ENCODE results near the gene CCNI.
"Not testable (repeated sequence)": the region's sequence is repeated elsewhere in the genome, so short reads cannot be mapped to it uniquely, and the experiment has no call there.

The CCNI gene

DNA sequence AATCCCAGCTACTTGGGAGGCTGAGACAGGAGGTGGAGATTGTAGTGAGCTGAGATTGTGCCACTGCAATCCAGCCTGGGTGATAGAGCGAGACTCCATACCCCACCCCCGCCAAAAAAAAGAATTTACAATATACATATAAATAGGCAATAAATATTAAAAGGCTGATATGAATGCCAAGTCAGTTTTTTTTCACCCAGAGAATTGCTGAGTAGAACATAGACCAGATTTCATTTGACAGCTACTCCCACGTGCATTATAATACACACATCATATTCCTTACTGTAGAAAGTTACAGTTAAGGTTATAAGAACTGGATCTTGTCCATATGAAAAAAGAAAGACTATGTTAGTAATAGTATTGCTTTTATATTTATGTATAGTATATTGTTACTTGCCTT, 18.7 kb upstream of the CCNI start:
- Mint-ChIP-seq H3K27me3 (no peaks in the 10 kb centered on the region), H3K4me3 (no peak overlapping the region), H3K27ac (no peak overlapping the region), H3K4me1 (ENCODE audit: low read depth) (peaks cover 8% of the 10 kb centered on the region), H3K9me3 (ENCODE audit: low read depth) (no peaks in the 10 kb centered on the region), H3K36me3 (no peaks in the 10 kb centered on the region)

DNA sequence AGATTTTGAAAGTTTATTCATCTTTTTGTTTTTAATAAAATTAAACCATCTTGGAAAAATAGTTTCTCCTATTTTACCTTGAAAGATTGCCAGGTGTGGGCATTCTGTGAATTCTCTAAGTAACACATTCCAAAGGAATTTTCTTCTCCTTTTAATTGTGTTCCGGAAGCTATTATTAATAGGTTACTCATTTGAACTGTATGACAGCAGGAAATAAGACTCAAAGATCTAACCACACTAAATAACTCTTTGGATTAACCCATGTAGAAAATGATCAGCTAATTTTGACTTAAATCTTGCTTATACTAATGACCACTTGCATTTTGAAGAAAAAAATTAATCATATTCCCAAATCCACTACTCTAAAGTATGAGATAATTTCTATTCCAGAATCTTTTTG, 17.6 kb upstream of the CCNI start:
- Mint-ChIP-seq H3K4me3 (no peak overlapping the region), H3K9me3 (ENCODE audit: low read depth) (no peaks in the 10 kb centered on the region), H3K27ac (no peak overlapping the region), H3K27me3 (no peaks in the 10 kb centered on the region), H3K36me3 (no peaks in the 10 kb centered on the region), H3K4me1 (ENCODE audit: low read depth) (peaks cover 8% of the 10 kb centered on the region)

DNA sequence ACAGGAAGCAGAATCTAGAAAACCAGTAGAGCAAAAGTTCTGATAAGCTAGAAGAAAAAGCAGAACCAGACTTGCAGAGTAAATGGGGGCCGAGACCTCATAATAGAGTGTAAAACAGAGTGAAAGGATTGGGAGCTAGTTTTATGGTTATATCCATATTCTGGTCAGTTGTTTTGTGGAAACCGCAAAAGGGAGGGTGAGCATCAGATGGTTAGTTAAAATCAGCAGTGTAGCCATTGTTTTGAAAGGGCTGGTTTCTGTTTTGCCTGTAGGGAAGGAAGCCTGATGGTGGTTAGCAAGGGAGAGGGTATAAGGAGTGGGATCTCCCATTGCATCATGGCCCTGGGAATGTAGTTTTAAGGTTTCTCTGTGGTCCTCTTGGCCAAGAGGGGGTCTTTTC, 17.2 kb upstream of the CCNI start:
- H3K9me3 Mint-ChIP-seq (ENCODE audit: low read depth) = no peaks in the 10 kb centered on the region
- no peak overlapping the region for H3K27ac Mint-ChIP-seq
- no peak overlapping the region for H3K4me3 Mint-ChIP-seq
- H3K27me3 Mint-ChIP-seq = no peaks in the 10 kb centered on the region
- no peaks in the 10 kb centered on the region for H3K36me3 Mint-ChIP-seq
- peaks cover 8% of the 10 kb centered on the region for H3K4me1 Mint-ChIP-seq (ENCODE audit: low read depth)

DNA sequence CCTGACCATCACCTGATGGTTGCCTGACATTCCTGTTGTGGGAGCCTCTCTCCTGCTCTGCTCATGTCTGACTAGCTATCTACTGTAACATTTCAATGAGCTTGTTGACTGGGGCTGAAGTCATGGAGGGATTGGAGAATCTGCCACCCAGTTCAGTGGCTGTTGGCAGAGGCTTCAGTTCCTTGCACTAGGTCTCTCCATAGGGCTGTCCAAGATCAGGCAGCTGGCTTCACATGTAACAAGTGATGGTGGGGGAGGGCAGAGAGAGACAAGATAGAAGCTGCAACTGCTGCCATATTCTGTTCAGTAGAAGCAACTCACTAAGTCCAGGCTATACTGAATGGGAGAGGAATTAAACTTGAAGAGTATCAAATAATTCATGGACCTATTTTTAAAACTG, 14.1 kb upstream of the CCNI start:
- peaks cover 3% of the 10 kb centered on the region for H3K4me1 Mint-ChIP-seq (ENCODE audit: low read depth)
- H3K27me3 Mint-ChIP-seq = no peaks in the 10 kb centered on the region
- H3K36me3 Mint-ChIP-seq = no peaks in the 10 kb centered on the region
- no peak overlapping the region for H3K27ac Mint-ChIP-seq
- H3K9me3 Mint-ChIP-seq (ENCODE audit: low read depth) = no peaks in the 10 kb centered on the region
- H3K4me3 Mint-ChIP-seq = no peak overlapping the region

DNA sequence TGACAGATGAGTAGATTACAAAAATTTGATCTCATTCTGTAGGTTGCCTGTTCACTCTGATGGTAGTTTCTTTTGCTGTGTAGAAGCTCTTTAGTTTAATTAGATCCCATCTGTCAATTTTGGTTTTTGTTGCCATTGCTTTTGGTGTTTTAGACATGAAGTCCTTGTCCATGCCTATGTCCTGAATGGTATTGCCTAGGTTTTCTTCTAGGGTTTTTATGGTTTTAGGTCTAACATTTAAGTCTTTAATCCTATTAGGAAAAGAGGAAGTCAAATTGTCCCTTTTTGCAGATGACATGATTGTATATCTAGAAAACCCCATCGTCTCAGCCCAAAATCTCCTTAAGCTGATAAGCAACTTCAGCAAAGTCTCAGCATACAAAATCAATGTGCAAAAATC, 11.2 kb upstream of the CCNI start:
- not testable (repeated sequence) for H3K27ac Mint-ChIP-seq; H3K4me3 Mint-ChIP-seq; H3K4me1 Mint-ChIP-seq (ENCODE audit: low read depth); H3K27me3 Mint-ChIP-seq; H3K9me3 Mint-ChIP-seq (ENCODE audit: low read depth); H3K36me3 Mint-ChIP-seq

DNA sequence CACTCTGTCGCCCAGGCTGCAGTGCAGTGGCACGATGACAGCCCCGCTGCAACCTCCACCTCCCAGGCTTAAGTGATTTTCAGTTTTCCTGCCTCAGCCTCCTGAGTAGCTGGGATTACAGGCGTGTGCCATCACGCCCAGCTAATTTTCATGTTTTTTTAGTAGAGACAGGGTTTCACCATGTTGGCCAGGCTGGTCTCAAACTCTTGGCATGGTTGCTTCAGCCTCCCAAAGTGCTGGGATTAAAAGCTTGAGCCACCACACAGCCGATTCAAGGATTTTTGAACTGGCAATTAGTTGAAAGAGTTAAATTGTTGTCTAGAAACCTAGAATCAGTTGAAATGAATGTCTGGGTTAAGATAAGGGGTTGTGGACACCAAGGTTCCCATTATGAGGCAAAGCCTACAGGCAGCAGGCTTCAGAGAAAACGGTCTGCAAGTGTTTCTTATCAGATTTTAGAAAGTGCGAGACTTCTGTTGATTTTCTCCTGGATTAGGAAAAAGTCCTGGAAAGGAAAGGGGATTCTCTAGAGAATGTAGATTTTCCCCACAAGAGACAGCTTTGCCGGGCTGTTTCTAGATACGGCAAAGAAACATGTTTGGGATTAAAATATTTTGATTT, 8.3 kb upstream of the CCNI start:
- Mint-ChIP-seq H3K4me1 (ENCODE audit: low read depth) (peaks cover 22% of the 10 kb centered on the region), H3K27ac (no peak overlapping the region), H3K36me3 (peaks cover 6% of the 10 kb centered on the region), H3K9me3 (ENCODE audit: low read depth) (no peaks in the 10 kb centered on the region), H3K4me3 (no peak overlapping the region), H3K27me3 (no peaks in the 10 kb centered on the region)

DNA sequence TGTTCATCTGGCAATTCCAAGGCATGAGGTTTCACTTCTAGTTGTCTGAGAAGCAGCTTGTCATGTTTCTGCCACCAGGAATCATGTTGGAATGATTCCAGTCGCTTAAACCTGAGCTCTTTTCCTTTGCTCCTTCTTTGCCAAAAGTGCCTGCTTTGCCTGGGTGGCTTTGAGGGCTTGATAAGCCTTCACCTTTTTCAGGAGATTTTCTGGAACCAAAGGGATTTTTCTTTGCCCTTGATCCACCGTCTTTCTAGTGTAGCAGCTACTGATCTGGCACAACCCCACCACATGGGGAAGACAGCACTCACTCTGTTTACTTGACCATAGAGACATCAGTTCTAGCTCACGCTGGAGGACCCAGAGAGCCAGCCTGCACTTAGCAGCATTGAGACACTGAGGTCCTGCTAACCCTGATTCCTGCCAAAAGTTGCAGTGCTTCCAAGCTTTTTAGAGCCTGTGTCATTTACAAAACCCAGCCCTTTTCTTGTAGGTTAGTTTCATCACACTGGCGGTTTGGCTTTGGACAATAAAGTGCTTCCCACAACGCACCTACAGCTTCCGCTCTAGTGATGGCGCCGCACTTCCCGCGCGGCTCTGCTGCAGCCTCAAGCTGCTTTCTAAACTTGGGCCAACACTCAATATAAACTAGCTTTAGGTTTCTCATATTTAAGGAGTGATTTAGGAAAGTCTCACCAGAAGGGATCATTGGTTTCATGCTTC, 7.3 kb upstream of the CCNI start:
- no peak overlapping the region for H3K4me3 Mint-ChIP-seq
- H3K27me3 Mint-ChIP-seq = no peaks in the 10 kb centered on the region
- peaks cover 7% of the 10 kb centered on the region for H3K36me3 Mint-ChIP-seq
- H3K4me1 Mint-ChIP-seq (ENCODE audit: low read depth) = peaks cover 29% of the 10 kb centered on the region
- H3K9me3 Mint-ChIP-seq (ENCODE audit: low read depth) = no peaks in the 10 kb centered on the region
- H3K27ac Mint-ChIP-seq = peak overlapping the region; percentile 34

DNA sequence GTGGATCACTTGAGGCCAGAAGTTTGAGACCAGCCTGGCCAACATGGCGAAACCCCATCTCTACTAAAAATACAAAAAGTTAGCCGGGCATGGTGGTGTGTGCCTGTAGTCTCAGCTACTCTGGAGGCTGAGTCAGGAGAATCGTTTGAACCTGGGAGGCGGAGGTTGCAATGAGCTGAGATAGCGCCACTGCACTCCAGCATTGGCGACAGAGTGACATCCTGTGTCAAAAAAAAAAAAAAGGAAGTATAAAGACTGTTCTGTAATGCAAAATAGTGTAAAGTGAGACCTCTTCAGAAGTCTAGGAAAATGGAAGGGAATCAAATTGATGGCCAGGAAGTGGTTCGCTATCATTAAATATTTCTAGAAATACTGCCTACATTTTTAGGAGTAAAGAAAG, 5.0 kb upstream of the CCNI start:
- not testable (repeated sequence) for H3K9me3 Mint-ChIP-seq (ENCODE audit: low read depth); H3K36me3 Mint-ChIP-seq; H3K4me3 Mint-ChIP-seq; H3K27me3 Mint-ChIP-seq
- H3K4me1 Mint-ChIP-seq (ENCODE audit: low read depth) = peaks cover 43% of the 10 kb centered on the region
- peak overlapping the region; percentile 2 for H3K27ac Mint-ChIP-seq

DNA sequence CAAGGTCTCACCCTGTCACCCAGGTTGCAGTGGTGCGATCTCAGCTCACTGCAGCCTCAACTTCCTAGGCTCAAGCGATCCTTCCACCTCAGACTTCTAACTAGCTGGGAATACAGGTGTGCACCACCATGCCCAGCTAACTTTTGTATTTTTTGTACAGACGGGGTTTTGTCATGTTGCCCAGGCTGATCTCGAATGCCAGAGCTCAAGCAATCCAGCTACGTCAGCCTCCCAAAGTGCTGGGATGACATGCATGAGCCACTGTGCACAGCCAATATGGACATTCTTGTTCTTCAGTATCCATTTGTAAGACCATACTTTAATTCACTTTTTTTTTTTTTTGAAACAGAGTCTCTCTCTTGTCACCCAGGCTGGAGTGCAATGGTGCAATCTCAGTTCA, 3.5 kb upstream of the CCNI start:
- Mint-ChIP-seq H3K36me3 (peaks cover 8% of the 10 kb centered on the region), H3K9me3 (ENCODE audit: low read depth) (no peaks in the 10 kb centered on the region), H3K4me3 (no peak overlapping the region), H3K4me1 (ENCODE audit: low read depth) (peaks cover 43% of the 10 kb centered on the region), H3K27me3 (no peaks in the 10 kb centered on the region), H3K27ac (no peak overlapping the region)

DNA sequence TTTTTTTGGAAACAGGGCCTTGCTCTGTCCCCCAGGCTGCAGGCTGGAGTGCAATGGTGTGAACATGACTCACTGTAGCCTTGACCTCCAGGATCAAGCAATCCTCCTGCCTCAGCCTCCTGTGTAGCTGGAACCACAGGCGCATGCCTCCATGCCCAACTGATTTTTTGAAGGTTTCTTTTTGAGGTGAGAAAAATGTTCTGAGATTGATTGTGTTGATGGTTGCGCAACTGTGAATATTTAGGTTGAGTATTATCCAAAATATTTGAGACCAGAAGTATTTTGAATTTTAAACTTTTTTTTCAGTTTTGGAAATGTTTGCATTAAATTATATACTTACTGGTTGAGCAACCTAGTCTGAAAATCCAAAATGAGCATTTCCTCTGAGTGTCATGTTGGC, 2.6 kb upstream of the CCNI start:
- Mint-ChIP-seq H3K36me3 (peaks cover 4% of the 10 kb centered on the region), H3K27me3 (no peaks in the 10 kb centered on the region), H3K4me3 (no peak overlapping the region), H3K4me1 (ENCODE audit: low read depth) (peaks cover 40% of the 10 kb centered on the region), H3K27ac (peak overlapping the region; percentile 50), H3K9me3 (ENCODE audit: low read depth) (no peaks in the 10 kb centered on the region)

DNA sequence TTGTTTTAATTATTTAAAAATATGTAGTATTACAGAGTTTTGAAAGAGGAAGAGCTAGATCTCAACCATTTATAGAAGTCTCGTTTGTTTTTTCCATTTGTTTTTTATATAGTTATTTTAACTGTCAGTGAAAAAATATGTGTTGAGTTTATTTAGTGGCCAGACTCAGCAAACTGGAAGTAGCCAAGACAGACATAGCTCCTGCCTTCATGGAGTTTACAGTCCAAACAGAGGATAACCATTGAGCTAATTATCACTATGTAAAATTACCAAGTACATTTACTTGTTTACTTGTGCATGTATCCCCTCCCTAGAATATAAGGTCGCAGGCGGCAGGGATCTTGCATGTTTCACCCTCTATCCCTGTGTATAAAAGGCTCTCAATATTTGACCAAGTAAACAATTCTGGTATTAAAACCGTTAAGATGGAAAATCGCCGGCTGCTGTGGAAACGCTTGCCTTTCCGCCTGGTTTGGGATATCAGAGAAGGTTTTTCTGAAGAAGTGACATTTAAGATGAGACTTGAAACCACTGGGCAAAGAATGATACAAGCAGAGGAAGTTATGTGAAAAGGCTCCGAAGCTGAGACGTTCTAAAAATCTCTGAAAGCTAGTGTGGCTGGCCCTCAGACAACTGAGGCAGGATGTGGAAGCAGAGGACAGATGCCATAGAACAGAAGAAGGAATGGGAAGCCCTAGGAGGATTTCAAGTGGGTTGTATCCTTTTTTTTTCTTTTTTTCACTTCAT, 1.3 kb upstream of the CCNI start:
- H3K36me3 Mint-ChIP-seq = peaks cover 2% of the 10 kb centered on the region
- peaks cover 42% of the 10 kb centered on the region for H3K4me1 Mint-ChIP-seq (ENCODE audit: low read depth)
- peak overlapping the region; percentile 100 for H3K27ac Mint-ChIP-seq
- peak overlapping the region; percentile 97 for H3K4me3 Mint-ChIP-seq
- no peaks in the 10 kb centered on the region for H3K9me3 Mint-ChIP-seq (ENCODE audit: low read depth)
- no peaks in the 10 kb centered on the region for H3K27me3 Mint-ChIP-seq

DNA sequence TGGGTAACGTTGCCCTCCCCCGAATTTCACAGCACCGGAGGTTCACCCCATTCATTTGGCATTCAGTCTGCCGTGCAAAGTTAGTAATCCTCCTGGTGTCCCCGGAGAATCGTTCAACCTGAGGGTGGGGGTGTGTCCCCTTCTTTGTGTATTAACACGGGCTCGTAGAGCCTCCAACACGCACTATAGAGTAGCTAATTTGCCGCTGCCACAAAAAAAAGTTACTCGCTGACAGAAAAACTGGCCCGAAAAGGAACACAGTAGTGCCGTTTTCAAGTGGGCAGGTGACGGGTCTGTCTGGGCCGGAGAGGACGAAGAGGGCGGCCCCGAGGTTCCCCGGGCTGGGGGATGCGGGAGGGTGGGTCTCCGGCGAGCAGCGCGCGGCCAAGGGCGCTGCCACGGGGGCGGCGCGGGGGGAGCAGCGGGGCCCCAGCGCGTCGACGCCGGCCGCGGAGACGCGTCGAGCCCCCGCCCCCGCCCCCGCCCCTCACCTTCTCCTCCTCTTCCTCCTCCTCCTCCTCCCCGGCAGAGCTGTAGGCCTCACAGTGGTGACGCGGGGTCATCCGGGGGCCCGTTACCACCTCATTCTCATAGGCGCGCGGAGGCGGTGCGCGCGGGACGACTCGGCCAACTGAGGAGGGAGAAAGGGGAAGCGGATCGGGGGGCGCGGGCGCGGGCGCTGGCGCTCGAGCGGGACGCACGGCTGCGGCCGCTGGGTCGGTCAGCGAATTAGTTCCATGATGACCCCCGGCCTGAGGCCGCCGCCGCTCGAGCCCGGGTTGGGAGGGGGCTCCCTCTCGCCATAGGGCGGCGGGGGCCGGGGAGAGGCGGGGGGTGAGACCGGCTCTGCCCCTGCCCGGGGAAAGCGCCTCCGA, 571 bp downstream of the CCNI start:
- Mint-ChIP-seq H3K4me3 (peak overlapping the region; percentile 97), H3K9me3 (ENCODE audit: low read depth) (no peaks in the 10 kb centered on the region), H3K27me3 (no peaks in the 10 kb centered on the region), H3K36me3 (peaks cover 2% of the 10 kb centered on the region), H3K27ac (peak overlapping the region; percentile 100), H3K4me1 (ENCODE audit: low read depth) (peaks cover 49% of the 10 kb centered on the region)

DNA sequence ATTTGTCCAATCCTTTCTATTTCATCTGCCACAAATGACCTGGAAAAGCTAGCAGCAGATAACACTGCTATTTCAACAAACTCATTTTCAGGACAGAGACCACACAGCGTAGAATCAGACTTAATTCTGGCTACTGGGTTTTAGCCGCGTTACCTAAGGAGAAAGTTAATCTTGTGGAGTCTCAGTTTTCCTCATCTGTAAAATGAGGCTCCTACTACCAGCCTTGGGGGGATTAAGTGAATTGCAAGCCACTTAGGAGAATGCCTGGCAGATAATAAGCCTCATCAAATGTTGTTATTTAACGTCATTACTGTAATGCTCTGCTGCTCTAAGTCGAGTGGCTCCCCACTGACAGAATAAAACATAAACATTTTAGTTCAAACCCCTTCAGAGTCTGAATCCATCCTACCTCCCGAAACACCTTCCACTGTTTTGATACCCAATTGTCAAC, 1.4 kb downstream of the CCNI start:
- Mint-ChIP-seq H3K4me3 (no peak overlapping the region), H3K9me3 (ENCODE audit: low read depth) (no peaks in the 10 kb centered on the region), H3K27me3 (no peaks in the 10 kb centered on the region), H3K36me3 (peaks cover 2% of the 10 kb centered on the region), H3K27ac (no peak overlapping the region), H3K4me1 (ENCODE audit: low read depth) (peaks cover 53% of the 10 kb centered on the region)

DNA sequence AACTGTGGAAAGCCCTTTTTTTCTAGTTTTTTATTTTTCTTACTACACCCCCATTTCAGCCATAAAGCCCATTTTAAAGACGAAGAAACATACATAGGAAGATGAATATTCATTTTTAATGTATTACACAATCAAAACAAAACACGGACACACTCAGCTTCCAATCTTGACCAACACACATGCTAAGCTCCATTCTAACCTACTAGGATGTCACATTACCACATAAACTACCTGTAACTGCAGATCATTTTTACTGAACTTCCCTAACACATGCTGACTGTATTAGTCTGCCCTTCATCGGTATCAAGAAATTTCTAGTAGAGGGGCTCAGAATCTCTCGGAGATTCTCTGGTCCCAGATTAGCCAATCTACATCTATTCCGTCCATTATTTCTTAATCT, 1.8 kb downstream of the CCNI start:
- Mint-ChIP-seq H3K27me3 (no peaks in the 10 kb centered on the region), H3K4me1 (ENCODE audit: low read depth) (peaks cover 52% of the 10 kb centered on the region), H3K36me3 (peaks cover 2% of the 10 kb centered on the region), H3K9me3 (ENCODE audit: low read depth) (no peaks in the 10 kb centered on the region), H3K4me3 (no peak overlapping the region), H3K27ac (no peak overlapping the region)
